ENCODE measurements around the gene B3GLCT. TPM values are rescaled to one million over a fixed set of nuclear protein-coding genes. Genes with fewer than 3 reads are reported as not detected.
"Not testable (repeated sequence)": the region's sequence is repeated elsewhere in the genome, so short reads cannot be mapped to it uniquely, and the experiment has no call there.

Gene B3GLCT
- total RNA-seq = 15.4 TPM
- long read RNA-seq, full-length matches to known transcripts = 19 of 25 reads
- long read RNA-seq, partial matches to known transcripts = 0 of 25 reads
- long read RNA-seq, other reads (novel, unspliced or antisense) = 6 of 25 reads

DNA sequence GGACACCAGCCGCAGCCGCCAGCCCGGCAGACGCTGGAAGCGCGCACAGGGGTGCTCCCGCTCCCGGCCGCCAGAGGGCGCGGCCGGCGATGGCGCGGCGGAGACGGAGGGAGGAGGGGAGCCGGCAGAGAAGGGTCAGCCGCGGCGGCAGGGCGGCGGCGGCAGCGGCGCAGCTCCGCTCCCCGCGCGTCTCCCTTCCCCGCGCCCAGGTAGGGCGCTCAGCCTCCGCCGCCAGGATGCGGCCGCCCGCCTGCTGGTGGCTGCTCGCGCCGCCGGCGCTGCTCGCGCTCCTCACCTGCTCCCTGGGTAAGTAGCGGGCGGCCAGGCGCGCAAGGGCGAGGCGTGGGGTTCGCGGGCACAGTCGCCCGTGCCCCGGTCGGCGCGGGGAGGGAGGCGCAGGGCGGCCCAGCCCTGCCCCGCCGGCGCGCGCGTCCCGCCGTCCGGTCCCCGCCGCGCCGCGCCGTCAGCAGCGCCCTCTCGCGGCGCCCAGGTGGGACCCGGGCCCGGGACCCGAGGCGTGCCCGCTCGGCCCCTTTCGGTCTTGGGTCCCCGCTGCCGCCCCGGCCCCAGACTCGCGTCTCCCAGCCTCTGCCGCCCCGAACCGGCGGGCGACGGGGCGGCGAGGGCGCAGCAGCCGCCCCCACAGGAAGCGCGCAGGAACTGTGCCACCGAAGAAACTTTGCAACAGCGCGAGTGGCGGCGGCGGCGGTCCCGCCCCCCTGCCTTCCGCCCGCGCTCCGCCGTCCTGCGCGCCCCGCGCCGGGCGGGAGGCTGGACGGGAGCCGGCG, at the start of gene B3GLCT:
TSS of gene B3GLCT (plus strand) at position 127 of the 788 bp plus-strand sequence. CDS start at position 237, 110 bp downstream.
- DNase-seq (ENCODE audit: missing footprints) (peak; percentile 93), ATAC-seq (peak; percentile 89)
- intact Hi-C loops (cut with DNase I) = loop anchor here (2.0 to 10.0 kb wide), 3 partner anchors 37 to 225 kb away; no protein-coding TSS in a partner anchor

DNA sequence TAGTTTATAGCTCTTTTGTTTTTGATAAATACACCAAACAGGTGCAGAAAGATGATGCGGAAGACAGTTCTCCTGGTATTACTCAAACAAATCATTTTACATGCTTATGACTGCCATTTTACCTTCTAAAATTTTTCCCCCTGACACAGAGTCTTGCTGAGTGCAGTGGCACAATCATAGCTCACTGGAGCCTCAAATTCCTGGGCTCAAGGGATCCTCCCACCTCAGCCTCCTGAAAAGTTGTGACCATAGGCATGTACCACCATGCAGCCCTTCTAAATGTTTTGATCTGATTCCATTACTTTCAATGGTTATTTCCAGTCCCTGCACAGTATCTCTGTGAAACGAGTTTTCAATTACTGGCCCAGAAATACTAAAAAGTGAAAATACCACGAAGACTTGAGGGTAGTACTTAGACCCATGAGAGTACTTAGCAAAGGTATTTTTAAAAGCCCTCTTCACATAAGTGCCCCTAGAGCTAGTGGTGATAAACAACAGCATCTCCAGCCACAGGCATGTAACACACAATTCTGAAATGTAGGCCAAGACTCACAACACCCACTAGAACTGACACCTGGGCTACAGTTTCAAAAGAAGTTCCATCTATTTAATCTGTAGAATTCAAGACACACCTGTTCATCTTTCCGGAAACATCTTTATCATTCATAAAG, 49.3 kb upstream of the B3GLCT start:
- intact Hi-C loops (cut with DNase I) = no loop called here
- ATAC-seq = no peak
- DNase-seq (ENCODE audit: missing footprints) = no peak

DNA sequence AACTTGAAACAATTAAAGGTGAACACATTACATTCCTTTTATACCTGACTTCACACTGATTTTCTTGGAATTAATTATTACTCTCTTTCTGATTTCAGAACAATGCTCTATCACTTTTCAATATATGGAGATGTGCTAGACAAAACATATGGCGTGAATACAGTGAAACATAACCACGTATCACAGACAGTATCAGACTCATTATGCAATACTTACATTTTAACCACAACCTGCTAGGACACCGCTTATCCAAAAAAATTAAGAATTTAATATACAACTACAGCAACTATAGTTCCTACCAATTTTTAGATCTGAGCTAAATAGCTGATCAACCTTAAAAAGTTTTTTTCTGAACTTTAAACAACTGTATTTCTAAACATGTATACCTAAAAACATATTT, 47.9 kb upstream of the B3GLCT start:
- intact Hi-C loops (cut with DNase I) = no loop called here
- DNase-seq (ENCODE audit: missing footprints) (no peak), ATAC-seq (no peak)

DNA sequence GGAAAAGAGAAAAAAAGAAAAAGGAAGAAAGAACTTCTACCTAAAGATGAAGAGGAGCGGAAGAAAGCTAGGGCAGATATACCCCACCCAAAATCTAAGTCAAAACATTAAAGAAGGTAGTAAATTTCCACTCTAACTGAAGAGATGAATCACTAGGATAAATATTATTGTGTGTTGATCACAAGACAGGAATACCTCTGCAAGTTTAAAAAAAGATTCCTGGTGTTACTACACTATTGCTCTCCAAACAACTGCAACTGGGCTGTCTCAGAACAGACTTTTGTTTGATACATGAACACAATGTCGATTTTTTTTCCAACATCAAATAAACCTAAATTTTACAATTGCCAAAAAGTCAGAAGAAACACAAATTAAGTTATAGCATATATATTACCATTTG, 44.8 kb upstream of the B3GLCT start:
- intact Hi-C loops (cut with DNase I) = no loop called here
- DNase-seq (ENCODE audit: missing footprints) (no peak), ATAC-seq (no peak)

DNA sequence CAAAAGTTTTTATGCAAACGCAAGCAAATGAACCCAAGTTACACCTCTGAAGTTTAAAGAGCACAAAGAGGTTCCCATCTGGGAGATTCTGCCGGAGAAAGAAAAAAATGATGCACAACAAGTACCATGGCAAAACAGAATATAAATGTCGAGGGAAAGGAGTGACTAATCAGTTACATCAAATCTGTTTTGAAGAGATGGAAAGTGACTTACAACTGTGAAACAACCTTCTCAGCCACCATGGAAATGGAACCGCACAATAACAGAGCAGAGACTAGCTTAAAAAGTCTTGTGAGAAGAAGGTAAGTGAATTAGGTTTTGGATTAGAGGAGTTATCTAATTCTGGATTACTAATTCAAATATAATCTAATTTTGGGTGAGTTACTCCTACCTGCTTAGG, 40.5 kb upstream of the B3GLCT start:
- no peak for DNase-seq (ENCODE audit: missing footprints)
- no peak for ATAC-seq
- intact Hi-C loops (cut with DNase I) = no loop called here

DNA sequence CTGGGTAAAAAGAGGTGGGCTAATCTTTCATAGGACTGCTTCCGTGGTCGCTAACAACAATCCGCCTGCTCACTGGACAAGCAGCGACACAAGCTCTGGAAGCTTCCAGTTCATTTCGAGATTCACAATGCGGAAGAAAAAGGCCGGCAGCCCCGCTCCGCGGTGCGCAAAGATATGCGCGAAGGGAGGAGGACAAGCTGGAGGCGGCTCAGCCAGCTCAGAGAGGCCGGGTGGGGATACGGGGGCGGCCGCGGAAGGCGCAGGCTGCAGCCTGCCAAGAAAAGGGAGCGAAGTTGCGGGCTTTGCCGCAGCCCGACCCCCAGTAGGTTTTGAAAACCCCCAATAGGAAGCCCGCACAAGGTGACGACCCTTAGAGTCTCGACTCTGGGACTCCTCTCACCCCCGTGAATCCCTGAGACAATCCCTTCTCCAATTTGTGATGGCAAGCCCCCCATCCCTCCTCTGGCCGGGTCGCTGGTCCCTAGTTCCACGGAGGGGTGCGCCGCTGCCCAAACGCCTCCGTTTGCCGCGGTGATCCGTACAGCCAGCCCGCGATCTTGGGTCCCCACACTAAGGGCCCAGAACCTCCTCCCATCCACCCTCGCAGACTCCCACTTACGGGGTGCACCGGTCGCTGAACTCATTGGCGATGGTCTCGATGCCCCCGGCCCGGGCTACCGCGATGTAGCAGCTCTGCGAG, 38.8 kb upstream of the B3GLCT start:
- DNase-seq (ENCODE audit: missing footprints) (peak; percentile 73), ATAC-seq (peak; percentile 16)
- intact Hi-C loops (cut with DNase I) = no loop called here

DNA sequence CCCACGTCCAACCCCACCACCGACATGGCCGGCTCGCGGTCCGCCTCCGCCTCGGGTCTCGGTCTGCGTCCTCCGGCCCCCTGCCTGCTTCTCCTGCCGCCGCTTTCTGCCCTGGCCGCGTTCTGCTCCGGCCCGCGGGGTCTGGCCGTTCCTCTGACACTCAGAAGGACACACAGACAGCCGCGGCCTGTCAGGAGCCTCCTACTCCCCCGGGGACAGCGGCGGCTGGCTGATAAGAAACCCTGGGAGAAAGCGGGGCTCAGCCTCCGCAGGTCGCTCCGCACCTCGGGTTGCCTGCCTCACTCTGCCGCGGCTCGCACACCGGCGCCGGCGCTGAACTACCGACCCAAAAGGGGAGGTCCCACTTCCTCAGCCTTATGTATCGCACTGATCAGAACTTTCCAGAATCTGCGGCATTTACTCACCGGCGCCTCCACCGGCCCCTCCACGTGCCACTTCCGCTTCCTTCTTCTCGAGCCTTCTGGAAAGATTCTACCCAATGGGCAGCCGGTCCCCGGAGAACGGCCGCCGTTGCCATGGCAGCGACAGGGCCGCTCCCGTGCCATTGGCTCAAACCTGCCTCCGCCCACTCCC, 38.1 kb upstream of the B3GLCT start, which contains the start of gene HSPH1:
TSS of gene HSPH1 (minus strand) at position 348 of the 594 bp plus-strand sequence. CDS start at position 26, 322 bp downstream.
- DNase-seq (ENCODE audit: missing footprints) (peak; percentile 100), ATAC-seq (peak; percentile 96)
- intact Hi-C loops (cut with DNase I) = loop anchor here (2.0 kb wide), 1 partner anchor 37 kb away; the partner anchor contains the start of gene B3GLCT

DNA sequence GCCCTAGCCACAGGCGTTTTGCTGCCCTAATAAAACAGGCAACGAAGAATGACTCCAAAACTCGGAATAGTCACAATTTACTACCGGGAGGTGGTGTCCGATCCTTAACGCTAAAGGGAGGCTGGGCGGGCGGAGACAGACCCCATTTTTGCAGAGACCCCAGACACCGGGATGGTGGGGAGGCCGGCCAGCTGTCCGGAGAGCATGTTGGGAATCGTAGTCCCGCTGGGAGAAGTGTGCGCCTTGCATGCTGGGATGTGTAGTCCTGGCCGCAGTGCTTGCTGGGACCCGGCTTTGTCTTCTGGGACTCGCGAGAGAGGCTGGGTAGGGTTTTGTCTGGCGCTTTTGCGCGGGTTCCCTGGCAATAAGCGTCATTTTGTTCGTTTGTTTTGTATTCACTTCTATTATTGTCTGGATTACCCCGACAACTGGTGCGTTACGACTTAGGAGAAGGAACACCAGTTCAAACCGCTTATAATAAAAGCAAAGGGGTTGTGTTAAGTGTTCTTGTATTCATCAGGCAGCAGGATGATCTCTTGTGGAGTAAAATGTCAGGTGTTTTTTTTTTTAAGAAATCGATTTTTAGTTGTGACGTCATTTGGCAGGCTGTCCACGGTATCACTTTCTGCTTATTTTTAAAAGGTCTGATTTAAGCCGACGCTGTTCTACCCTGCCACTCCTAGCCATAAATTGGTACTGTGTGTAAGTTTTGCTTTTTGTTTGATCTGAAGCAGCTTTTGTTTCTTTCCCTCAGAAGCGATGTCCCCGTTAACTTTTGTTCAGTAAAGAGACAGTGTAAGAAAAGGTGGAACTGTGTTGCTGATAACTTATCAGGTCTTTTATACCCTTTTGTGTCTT, 37.4 kb upstream of the B3GLCT start:
- DNase-seq (ENCODE audit: missing footprints) = peak; percentile 97
- intact Hi-C loops (cut with DNase I) = loop anchor here (2.0 kb wide), 1 partner anchor 36 kb away; the partner anchor contains the start of gene B3GLCT
- ATAC-seq = peak; percentile 98

DNA sequence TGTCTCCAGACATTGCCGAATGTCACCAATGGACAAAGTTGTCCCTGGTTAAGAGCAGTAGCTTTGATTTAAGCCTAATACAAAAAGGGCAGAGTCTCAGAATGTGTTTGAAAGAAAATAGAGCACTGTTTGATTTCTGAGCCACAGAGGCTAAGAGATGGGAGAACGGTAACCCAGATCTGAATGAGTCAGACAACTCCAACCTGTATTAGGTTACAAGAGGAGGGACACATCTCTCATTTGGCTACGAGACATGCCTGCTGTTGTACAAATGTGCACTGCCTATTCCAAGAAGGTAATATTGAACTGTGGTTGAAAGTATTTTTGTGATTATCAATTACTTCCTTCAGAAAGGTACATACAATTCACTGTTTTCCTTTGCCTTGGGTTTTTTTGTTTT, 33.2 kb upstream of the B3GLCT start:
- ATAC-seq (no peak), DNase-seq (ENCODE audit: missing footprints) (no peak)
- intact Hi-C loops (cut with DNase I) = no loop called here

DNA sequence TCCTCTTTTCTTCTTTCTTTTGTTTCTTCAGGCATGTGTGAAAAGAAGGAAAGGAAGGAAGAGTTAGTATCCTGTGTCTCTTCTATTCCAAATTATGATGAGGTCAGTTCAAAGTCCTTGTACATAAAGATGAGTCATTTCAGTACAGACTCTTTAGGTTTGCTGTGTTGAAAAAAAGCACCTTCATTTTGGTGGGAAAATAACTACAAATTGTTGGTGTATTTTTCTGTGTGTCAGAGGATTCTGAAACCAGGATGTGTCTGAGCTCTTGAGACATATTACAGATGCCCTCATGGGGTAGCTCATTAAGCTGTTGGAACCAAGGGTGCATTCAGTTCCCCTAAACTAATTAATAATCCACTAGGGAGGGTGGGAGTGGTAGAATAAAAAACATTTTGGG, 32.3 kb upstream of the B3GLCT start:
- ATAC-seq (no peak), DNase-seq (ENCODE audit: missing footprints) (no peak)
- intact Hi-C loops (cut with DNase I) = no loop called here

DNA sequence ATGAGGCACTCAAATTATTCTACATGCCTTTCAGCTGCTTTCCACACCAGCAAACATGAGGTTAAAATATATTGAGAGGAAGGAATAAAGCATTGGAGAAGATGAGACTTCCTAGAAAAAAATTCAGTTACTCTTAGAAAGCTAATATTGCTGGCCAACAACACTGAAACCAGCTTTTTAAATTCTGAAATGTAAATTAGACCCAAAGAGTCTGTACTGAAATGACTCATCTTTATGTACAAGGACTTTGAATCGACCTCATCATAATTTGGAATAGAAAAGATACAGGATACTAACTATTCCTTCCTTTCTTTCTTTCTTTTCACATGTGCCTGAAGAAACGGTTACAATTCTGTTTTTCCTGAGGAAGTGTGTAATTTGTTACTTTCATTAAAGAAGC, 31.6 kb upstream of the B3GLCT start:
- DNase-seq (ENCODE audit: missing footprints) (no peak), ATAC-seq (no peak)
- intact Hi-C loops (cut with DNase I) = no loop called here

DNA sequence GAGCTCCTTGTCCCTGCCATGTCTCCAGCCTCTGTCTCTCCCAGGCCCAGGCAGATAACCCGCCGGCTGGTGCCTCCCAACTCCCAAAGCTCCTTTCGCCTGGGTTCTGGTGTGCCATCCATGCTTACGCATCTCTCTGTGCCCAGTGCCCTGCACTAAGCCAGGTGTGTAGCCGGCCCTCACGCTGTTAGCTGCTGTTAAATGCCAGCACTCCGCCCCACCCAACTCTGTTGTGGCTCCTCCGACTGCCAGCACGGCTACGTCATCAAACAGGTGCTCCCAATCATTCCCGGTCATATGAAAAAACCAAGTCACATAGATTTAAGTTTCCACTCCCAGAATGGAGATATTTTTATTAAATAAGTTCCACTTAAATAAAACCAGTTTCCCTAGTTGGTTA, 31.0 kb upstream of the B3GLCT start:
- ATAC-seq = no peak
- intact Hi-C loops (cut with DNase I) = no loop called here
- no peak for DNase-seq (ENCODE audit: missing footprints)

DNA sequence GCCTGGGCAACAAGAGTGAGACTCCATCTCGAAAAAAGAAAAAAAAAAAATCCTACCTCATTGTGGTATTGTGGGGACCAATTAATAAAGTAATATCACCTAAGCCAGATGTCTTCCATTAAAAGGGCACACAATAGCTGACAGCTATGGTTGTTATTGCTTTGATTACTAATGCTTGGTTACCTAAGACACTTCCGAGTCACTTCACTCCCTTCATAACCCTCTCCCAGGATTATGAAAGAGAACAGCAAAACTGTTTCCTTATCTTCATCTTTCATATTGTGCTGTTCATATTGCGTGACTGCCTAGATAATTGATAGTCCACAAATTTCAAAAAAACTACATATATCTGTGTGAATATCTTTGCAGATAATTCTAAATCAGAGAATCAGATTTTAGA, 27.8 kb upstream of the B3GLCT start:
- DNase-seq (ENCODE audit: missing footprints) (no peak), ATAC-seq (no peak)
- intact Hi-C loops (cut with DNase I) = no loop called here

DNA sequence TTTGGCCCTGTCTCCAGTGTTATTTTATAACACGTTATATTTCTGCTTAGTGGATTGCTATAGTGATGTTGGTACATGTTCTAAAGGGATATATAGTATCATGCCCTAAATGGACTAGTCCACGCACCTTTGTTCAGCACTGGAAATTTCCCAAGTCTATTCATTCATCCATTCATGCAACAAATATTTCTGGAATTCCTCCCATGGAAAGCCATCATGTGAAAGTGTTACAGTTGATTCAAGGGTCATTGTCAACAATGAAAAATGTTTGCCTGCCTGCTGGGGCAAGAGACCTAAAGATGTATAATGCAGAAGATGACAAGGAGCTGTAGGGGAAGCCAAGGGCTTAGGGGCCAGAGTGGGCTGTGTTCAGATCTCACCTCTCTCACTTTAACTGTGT, 27.2 kb upstream of the B3GLCT start:
- intact Hi-C loops (cut with DNase I) = no loop called here
- no peak for ATAC-seq
- DNase-seq (ENCODE audit: missing footprints) = no peak

DNA sequence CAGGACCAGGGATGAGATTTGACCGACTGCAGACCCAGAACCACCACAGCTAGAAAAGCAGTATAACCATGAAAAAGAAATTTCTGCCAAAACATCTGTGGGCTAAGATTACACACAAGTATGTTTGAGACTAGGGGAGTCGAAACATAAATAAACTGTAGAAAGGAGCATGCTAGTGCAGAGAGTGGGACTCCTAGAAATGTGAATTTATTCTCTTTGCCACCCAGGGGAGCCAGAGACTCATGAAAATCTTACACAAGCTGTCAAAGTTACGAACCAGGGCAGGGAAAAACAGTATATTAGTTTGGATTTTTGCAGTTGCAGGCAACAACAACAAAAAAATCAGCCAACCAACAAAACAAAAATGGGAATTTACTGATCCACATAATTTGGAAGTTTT, 25.8 kb upstream of the B3GLCT start:
- ATAC-seq (no peak), DNase-seq (ENCODE audit: missing footprints) (no peak)
- intact Hi-C loops (cut with DNase I) = no loop called here

DNA sequence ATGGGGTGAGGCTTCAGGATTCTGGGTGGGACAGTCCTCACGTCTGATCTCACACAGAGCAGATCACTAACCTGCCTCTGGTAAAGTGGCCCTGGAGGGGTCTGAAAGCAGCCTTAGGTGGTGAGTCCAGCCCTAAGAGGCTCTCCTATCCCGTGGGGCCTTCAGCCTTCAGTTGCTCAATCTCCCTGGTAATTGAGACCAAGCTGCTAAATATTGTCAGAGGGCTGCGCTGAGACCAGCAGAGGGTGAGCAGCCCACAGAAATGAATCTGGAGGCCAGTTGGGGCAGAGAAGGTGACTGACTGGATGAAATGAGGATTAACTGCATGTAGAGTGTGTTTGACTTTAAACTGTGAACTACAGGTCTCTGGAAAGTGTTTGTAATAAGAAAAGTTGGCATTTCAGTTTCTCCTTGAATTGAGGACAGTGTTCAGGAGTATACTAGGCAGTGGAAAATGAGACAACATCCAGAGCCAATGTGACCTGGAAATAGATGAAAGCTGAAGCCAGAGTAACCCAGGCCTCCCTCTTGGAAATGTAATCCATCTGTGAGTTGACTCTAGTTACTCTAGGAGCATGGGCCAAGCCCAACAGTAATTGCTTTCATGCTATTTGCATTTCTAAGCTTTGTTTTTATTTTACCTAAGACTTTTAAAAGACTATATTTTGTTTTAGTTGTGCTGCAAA, 23.8 kb upstream of the B3GLCT start:
- ATAC-seq = no peak
- intact Hi-C loops (cut with DNase I) = no loop called here
- no peak for DNase-seq (ENCODE audit: missing footprints)

DNA sequence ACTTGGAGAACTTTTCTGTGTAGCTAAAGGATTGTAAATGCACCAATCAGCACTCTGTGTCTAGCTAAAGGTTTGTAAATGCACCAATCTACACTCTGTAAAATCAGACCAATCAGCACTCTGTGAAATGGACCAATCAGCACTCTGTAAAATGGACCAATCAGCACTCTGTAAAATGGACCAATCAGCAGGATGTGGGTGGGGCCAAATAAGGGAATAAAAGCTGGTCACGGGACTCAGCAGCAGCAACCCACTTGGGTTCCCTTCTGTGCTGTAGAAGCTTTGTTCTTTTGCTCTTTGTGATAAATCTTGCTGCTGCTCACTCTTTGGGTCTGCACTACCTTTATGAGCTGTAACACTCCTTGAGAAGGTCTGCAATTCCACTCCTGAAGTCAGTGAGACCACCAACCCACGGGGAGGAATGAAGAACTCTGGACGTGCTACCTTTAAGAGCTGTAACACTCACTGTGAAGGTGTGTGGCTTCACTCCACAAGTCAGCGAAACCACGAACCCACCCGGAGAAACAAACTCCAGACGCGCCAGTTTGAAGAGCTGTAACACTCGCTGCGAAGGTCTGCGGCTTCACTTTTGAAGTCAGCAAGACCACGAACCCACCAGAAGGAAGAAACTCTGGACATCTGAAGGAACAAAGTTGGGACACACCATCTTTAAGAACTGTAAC, 21.8 kb upstream of the B3GLCT start:
- intact Hi-C loops (cut with DNase I); ATAC-seq; DNase-seq (ENCODE audit: missing footprints): not testable (repeated sequence)
